Mesodermal cell (in vitro differentiated cells): ENCODE data around the gene ZNF433. TPM values are rescaled to one million over a fixed set of nuclear protein-coding genes. Genes with fewer than 3 reads are reported as not detected.
"Not testable (repeated sequence)": the region's sequence is repeated elsewhere in the genome, so short reads cannot be mapped to it uniquely, and the experiment has no call there.

Experiments used
- H3K27ac ChIP-seq: 2 replicates; pipeline ENCODE4 v1.7.0; 2013; ENCODE audit warnings: mild to moderate bottlenecking, low read depth, low read length, moderate library complexity; ENCODE audit not compliant: severe bottlenecking
- H3K36me3 ChIP-seq: 2 replicates; pipeline ENCODE4 v1.7.1; 2013; ENCODE audit warnings: mild to moderate bottlenecking, low read length, moderate library complexity; ENCODE audit not compliant: control insufficient read depth, insufficient read depth
- H3K4me1 ChIP-seq: one replicate; pipeline ENCODE4 v1.7.1; 2013; ENCODE audit warnings: mild to moderate bottlenecking, low read length; ENCODE audit not compliant: insufficient read depth, control insufficient read depth, poor library complexity, severe bottlenecking
- H3K4me3 ChIP-seq: 2 replicates; pipeline ENCODE4 v1.7.0; 2013; ENCODE audit warnings: low read length, control low read depth, mild to moderate bottlenecking; ENCODE audit not compliant: insufficient read depth, poor library complexity, severe bottlenecking; ENCODE audit errors: extremely low read depth
- H3K9me3 ChIP-seq: 2 replicates; pipeline ENCODE4 v1.7.1; 2013; ENCODE audit warnings: mild to moderate bottlenecking, low read length, moderate library complexity; ENCODE audit not compliant: control insufficient read depth
- WGBS, 2 experiments: methylation state at CpG; one replicate each; pipeline ENCODE4 v1.1.5; 2013; ENCODE audit warnings: missing lambda C conversion rate in 2 of 2; ENCODE audit not compliant: insufficient coverage in 2 of 2; 5-methylcytosine and 5-hydroxymethylcytosine counted together
- polyA plus RNA-seq, 2 experiments: library from polyadenylated mRNA; stranded (reverse); fragments of 50-300 nt; gene quantifications; one replicate each; pipeline ENCODE4 v1.2.3, GENCODE V29; 2013

ZNF433 gene
- polyA plus RNA-seq (2013, experiment 1 of 2) = 4.8 TPM
- polyA plus RNA-seq (2013, experiment 2 of 2) = 4.1 TPM

DNA sequence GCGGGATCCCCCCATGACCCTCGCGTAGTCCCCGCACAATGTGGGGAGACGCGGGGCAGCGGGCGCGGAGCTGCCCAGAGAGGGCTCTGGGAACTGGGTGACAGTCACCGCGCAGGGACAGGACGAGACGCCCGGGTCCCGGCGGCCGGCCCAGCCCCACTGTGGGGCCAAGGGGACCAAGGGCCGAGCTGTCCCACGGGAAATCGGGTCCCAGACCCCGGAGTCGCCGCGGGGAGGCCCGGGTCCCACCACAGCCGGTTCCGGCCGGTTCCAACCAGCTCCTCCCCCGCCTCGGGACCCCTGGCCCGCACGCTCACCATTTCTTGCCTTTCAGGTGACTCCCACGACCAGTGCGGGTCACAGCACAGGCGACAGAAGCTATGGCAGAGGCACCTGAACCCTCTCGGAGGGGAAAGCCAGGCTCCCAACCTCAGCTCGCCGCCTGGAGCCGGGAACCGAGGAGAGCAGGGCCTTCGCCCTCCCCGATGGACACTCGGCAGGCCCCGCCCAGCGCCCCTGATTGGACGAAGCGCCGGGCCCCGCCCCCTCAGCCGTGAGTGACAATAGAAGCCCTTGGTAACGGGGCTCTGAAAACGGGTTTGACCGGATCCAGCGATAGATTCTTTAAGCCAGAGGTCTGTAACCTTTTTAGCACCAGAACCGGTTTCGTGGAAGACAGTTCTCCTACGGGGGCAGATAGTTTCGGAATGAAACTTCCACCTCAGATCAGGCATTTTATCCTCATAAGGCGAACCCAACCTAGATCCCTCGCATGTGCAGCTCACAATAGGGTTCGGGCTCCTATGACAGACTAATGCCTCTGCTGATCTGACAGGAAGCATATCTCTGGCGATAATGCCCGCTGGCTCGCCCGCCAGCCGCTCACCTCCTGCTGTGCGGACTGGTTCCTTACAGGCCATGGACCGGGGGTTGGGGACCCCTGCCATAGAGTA lies at the start of gene ZNF433:
Gene ZNF433 (minus strand): TSS at position 460 of the 953 bp plus-strand sequence. CDS start 140 bp downstream, at position 320.
- H3K9me3 ChIP-seq = peaks cover 4% of the 10 kb centered on the region
- peak within 1 kb of the TSS; percentile 67 for H3K4me3 ChIP-seq
- peaks cover 1% of the 10 kb centered on the region for H3K36me3 ChIP-seq
- H3K4me1 ChIP-seq = peaks cover 6% of the 10 kb centered on the region
- H3K27ac ChIP-seq = peak within 1 kb of the TSS; percentile 84
- 2% methylated on average over 48 to 57 of the region's 68 CpGs for WGBS, 2 experiments

DNA sequence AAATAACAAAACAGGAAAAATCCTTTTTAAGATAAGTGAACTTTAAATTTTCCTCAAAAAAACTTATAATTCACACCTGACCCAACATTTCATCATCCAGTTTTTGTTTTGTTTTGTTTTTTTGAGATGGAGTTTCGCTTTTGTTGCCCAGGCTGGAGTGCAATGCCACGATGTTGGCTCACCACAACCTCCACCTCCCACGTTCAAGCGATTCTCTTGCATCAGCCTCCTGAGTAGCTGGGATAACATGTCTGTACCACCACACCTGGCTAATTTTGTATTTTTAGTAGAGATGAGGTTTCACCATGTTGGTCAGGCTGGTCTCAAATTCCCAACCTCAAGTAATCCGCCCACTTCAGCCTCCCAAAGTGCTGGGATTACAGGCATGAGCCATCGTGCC lies 47.9 kb upstream of the ZNF433 start:
- H3K4me3 ChIP-seq, H3K27ac ChIP-seq, H3K4me1 ChIP-seq: not testable (repeated sequence)
- Histone ChIP-seq H3K9me3 (peaks cover 26% of the 10 kb centered on the region), H3K36me3 (peaks cover 12% of the 10 kb centered on the region)
- 100% methylated on average over 1 of the region's 6 CpGs; no CpG with 5 or more reads in 1 of the 2 experiments for WGBS, 2 experiments

DNA sequence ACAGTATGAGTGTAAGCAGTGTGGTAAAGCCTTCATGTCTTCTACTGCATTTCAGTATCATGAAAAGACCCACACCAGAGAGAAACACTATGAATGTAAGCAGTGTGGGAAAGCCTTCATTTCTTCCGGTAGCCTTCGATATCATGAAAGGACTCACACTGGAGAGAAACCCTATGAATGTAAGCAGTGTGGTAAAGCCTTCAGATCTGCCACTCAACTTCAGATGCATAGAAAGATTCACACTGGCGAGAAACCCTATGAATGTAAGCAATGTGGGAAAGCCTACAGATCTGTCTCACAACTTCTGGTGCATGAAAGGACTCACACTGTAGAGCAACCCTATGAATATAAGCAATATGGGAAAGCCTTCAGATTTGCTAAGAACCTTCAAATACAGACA lies 41.9 kb upstream of the ZNF433 start:
- no peak overlapping the region for H3K27ac ChIP-seq
- 100% methylated on average over 1 to 3 of the region's 3 CpGs for WGBS, 2 experiments
- H3K4me1 ChIP-seq = no peaks in the 10 kb centered on the region
- H3K36me3 ChIP-seq = peaks cover 64% of the 10 kb centered on the region
- peaks cover 75% of the 10 kb centered on the region for H3K9me3 ChIP-seq
- no peak overlapping the region for H3K4me3 ChIP-seq

DNA sequence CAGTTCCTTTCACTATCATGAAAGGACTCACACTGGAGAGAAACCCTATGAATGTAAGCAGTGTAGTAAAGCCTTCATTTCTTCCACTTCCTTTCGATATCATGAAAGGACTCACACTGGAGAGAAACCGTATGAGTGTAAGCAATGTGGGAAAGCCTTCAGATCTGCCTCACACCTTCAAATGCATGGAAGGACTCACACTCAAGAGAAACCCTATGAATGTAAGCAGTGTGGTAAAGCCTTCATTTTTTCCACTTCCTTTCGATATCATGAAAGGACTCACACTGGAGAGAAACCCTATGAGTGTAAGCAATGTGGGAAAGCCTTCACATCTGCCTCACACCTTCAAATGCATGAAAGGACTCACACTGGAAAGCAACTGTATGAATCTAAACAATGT lies 40.9 kb upstream of the ZNF433 start:
- Histone ChIP-seq H3K9me3 (peaks cover 79% of the 10 kb centered on the region), H3K36me3 (peaks cover 63% of the 10 kb centered on the region)
- H3K27ac ChIP-seq, H3K4me3 ChIP-seq, H3K4me1 ChIP-seq: not testable (repeated sequence)
- WGBS, 2 experiments = 83% methylated on average over 1 of the region's 3 CpGs; no CpG with 5 or more reads in 1 of the 2 experiments

DNA sequence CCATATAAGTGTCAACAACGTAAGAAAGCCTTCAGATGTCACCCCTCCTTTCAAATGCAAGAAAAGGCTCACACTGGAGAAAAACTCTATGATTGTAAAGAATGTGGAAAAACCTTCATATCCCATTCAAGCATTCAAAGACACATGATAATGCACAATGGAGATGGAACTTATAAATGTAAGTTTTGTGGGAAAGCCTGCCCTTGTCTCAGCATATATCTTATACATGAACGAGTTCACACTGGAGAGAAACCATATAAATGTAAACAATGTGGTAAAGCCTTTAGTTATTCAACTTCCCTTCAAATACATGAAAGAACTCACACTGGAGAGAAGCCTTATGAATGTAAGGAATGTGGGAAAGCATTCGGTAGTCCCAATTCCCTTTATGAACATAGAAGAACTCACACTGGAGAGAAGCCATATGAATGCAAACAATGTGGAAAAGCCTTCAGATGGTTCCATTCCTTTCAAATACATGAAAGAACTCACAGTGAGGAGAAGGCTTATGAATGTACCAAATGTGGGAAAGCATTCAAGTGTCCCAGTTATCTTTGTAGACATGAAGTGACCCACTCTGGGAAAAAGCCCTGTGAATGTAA lies 40.2 kb upstream of the ZNF433 start:
- WGBS, 2 experiments = no CpG with 5 or more reads among the region's 3 CpGs
- peaks cover 82% of the 10 kb centered on the region for H3K9me3 ChIP-seq
- peaks cover 63% of the 10 kb centered on the region for H3K36me3 ChIP-seq
- H3K4me1 ChIP-seq = no peaks in the 10 kb centered on the region
- no peak overlapping the region for H3K4me3 ChIP-seq
- no peak overlapping the region for H3K27ac ChIP-seq

DNA sequence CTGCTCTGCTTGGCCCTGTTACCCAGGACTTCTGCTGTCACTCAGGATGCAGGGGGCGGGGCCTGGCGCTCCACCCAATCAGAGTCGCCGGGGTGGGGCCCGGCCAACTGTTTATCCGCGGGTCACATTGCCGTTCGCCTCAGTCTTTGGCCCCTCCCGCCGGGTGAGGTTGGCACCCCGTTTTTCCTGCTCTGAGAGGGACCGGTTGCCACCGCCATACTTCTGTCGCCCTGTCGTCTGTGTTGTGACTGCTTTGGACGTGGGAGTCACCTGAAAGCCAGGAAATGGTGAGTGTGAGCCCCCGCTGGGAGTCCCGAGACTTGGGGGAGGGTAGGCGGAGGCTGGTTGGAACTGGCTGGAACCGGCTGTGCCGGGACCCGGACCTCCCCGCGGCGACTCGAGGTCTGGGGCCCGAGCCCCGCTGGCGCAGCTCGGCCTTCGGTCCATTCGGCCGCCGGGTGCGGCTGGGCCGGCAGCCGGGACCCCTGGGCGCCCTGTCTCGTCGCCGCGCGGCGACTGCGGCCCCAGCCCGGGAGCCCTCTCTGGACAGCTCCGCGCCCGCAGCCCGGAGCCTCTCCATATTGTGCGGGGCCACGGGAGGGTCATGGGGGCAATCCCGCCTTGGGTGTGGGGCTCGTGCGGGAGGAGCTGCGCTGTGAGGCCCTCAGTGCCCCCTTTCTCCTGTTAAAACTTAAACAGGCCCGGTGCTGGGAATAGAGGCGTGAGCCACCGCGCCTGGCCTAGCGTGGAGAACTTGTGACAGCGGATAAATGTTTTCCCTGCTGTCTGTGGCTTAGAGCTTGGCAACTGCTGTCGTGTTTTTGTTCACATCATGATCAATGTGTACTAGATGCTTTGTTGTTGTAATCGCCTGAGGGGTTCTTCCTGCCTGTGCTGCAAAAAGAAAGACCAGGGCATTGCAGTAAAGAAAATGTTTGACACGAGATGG lies 29.4 kb upstream of the ZNF433 start, which contains the start of gene ZNF844:
Gene ZNF844 (plus strand): TSS at position 142 of the 949 bp plus-strand sequence. CDS start 143 bp downstream, at position 285.
- peak within 1 kb of the TSS; percentile 67 for H3K4me3 ChIP-seq
- H3K4me1 ChIP-seq = no peaks in the 10 kb centered on the region
- 11 to 12% methylated on average over 57 to 61 of the region's 66 CpGs for WGBS, 2 experiments
- peaks cover 26% of the 10 kb centered on the region for H3K9me3 ChIP-seq
- peaks cover 7% of the 10 kb centered on the region for H3K36me3 ChIP-seq
- peak within 1 kb of the TSS; percentile 82 for H3K27ac ChIP-seq

DNA sequence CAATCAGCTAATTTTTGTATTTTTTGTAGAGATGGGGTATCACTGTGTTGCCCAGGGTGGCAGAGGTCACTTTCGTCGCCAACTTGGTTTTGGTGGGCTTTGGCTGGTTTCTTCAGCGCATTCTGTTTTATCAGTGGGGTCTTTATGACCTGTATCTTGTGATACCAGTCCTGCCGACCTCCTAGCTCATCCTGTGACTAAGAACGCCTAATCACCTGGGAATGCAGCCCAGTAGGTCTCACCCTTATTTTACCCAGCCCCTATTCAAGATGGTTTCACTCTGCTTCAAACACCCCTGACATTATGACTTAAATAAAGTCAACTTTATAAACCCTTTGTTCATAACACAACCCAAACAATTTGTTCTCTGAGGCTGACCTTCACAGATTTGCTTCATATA lies 20.3 kb upstream of the ZNF433 start:
- 80 to 92% methylated on average over 4 to 5 of the region's 5 CpGs for WGBS, 2 experiments
- H3K4me1 ChIP-seq = no peaks in the 10 kb centered on the region
- H3K36me3 ChIP-seq = no peaks in the 10 kb centered on the region
- no peak overlapping the region for H3K4me3 ChIP-seq
- peaks cover 11% of the 10 kb centered on the region for H3K9me3 ChIP-seq
- H3K27ac ChIP-seq = no peak overlapping the region

DNA sequence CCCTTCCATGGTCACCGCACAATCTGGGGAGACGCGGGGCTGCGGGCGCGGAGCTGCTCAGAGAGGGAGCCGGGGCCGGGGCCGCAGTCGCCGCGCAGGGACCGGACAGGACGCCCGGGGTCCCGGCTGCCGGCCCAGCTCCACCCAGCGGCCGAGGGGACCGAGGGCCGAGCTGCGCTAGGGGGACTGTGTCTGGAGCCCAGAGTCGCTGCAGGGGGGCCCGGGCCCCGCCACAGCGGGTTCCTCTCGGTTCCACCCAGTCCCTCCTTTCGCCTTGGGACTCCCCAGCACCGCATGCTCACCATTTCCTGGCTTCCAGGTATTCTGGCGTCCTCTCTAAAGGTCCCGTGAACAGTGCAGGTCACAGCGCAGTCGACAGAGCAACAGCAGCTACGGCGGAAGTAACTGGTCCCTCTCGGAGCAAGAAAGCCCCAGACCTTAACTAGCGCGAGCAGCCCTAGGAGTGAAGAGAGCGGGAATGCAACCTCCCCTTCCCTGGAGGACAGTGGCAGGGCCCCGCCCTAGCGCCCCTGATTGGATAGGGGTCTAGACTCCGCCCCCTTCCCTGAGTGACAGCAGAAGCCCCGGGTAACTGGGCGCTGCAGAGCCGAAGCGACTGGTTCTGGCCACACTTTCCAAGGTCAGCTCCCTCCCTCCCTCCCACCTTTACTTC lies 17.2 kb upstream of the ZNF433 start, which contains the start of gene ZNF878:
Gene ZNF878 (minus strand): TSS at position 465 of the 673 bp plus-strand sequence. CDS start 160 bp downstream, at position 305.
- H3K36me3 ChIP-seq = no peaks in the 10 kb centered on the region
- peaks cover 7% of the 10 kb centered on the region for H3K9me3 ChIP-seq
- no peaks in the 10 kb centered on the region for H3K4me1 ChIP-seq
- H3K27ac ChIP-seq = peak within 1 kb of the TSS; percentile 69
- peak within 1 kb of the TSS; percentile 60 for H3K4me3 ChIP-seq
- 0% methylated on average over 38 to 43 of the region's 46 CpGs for WGBS, 2 experiments

DNA sequence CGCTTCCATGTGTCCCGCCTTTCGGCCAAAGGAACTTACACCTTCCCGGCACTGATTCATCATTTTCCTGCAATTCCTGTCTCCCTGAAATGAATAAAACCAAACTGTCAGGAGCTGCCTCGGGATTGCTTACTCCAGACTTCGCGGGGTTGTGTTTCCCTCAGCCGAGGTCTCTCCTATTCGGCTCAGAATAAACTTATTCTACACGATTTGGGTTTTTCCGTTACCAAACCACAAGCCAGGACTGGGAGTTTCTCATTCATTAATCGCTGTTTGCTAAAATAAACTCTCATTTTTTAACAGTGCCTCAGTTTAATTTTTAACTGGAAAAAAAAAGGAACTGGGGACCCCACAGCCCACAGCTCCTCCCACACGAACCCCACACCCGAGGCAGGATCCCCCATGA lies 16.6 kb upstream of the ZNF433 start:
- Histone ChIP-seq H3K27ac (peak overlapping the region; percentile 69), H3K36me3 (no peaks in the 10 kb centered on the region), H3K9me3 (peaks cover 7% of the 10 kb centered on the region), H3K4me3 (peak overlapping the region; percentile 60), H3K4me1 (no peaks in the 10 kb centered on the region)
- WGBS, 2 experiments = 3 to 6% methylated on average over 11 to 12 of the region's 14 CpGs
